Epithelial cell of proximal tubule (primary cell): ENCODE results near the gene CCDC28A. TPM values are rescaled to one million over a fixed set of nuclear protein-coding genes. Genes with fewer than 3 reads are reported as not detected.

Experiments used
- DNase-seq: peaks from one replicate; pipeline ENCODE4 v3.0.0-alpha.2; 2011; ENCODE audit warnings: low read depth
- H3K4me3 ChIP-seq: 2 replicates; pipeline ENCODE4 v1.5.1; 2011; ENCODE audit warnings: low read depth, mild to moderate bottlenecking, low read length
- CTCF ChIP-seq: conservative IDR thresholded peaks from 2 replicates; pipeline ENCODE4 v1.5.1; 2012; ENCODE audit warnings: low read depth, mild to moderate bottlenecking, low read length
- total RNA-seq: library from RNA; depleted of rRNA; stranded (reverse); fragments of >200 nt; gene quantifications from 2 replicates; pipeline ENCODE4 v1.2.3, GENCODE V29; 2015

The CCDC28A gene
- total RNA-seq, 1 donor from 2014 or later, result 10.8 TPM

GRCh38 chr6:138734585-138734984 is 39.0 kb upstream of the CCDC28A start:
- no peak for DNase-seq
- no peak overlapping the region for H3K4me3 ChIP-seq
- TF ChIP-seq CTCF, result no peak

- DNase-seq, result no peak
- no peak overlapping the region for H3K4me3 ChIP-seq
- no peak for TF ChIP-seq CTCF
Measured at GRCh38 chr6:138736640-138737039, 36.9 kb upstream of the CCDC28A start.

- H3K4me3 ChIP-seq, result no peak overlapping the region
- TF ChIP-seq CTCF, result no peak
- no peak for DNase-seq
Measured at GRCh38 chr6:138752017-138752416, 21.6 kb upstream of the CCDC28A start.

- TF ChIP-seq CTCF, result no peak
- H3K4me3 ChIP-seq, result no peak overlapping the region
- no peak for DNase-seq
Measured at GRCh38 chr6:138757136-138757535, 16.4 kb upstream of the CCDC28A start.

- DNase-seq, result no peak
- peak; percentile 63 for TF ChIP-seq CTCF
- no peak overlapping the region for H3K4me3 ChIP-seq
Measured at GRCh38 chr6:138765896-138766655, 7.5 kb upstream of the CCDC28A start.

GRCh38 chr6:138769102-138769676 is 4.4 kb upstream of the CCDC28A start:
- no peak for DNase-seq
- TF ChIP-seq CTCF, result no peak

GRCh38 chr6:138772596-138773176 is 883 bp upstream of the CCDC28A start:
- peak overlapping the region; percentile 92 for H3K4me3 ChIP-seq
- no peak for TF ChIP-seq CTCF
- no peak for DNase-seq

More at GRCh38 chr6:138769102-138769676, 4.4 kb upstream of the CCDC28A start:
- H3K4me3 ChIP-seq, result no peak overlapping the region
